Measurements from ENCODE around the gene SNRPA. TPM values are rescaled to one million over a fixed set of nuclear protein-coding genes. Genes with fewer than 3 reads are reported as not detected.

SNRPA gene
- total and polyA plus RNA-seq, 4 donors, result 44.5 to 77.4 (median 58.6) TPM

GRCh38 chr19:40752257-40752781 lies 1.3 kb downstream of the SNRPA start:
- TF ChIP-seq CTCF (IDR thresholded peaks at IDR 0.05; ENCODE audit: control extremely low read depth, extremely low read depth), result no peak
- ATAC-seq (ENCODE audit: insufficient read depth, low FRiP score) (no peak), DNase-seq (no peak)
- H3K27ac ChIP-seq (ENCODE audit: low read depth in 1 of 2, low read length in 1 of 2), result peak overlapping the region in 1 of 2 donors; percentile 97
- no peaks in the 10 kb centered on the region for H3K27me3 ChIP-seq (ENCODE audit: control insufficient read depth in 3 of 3, insufficient read depth in 3 of 3, low read length in 2 of 3)
- 62 to 63% methylated on average over 11 to 12 of the region's 12 CpGs for WGBS, 2 donors
- no peaks in the 10 kb centered on the region for H3K9me3 ChIP-seq (ENCODE audit: control insufficient read depth in 4 of 4, insufficient read depth in 3 of 4, low read length in 3 of 4)
- H3K4me1 ChIP-seq (ENCODE audit: control insufficient read depth in 5 of 5, insufficient read depth in 5 of 5, low read length in 5 of 5), result peaks cover 0 to 30% (median 6%) of the 10 kb centered on the region in 5 donors
- H3K9ac ChIP-seq (ENCODE audit: insufficient read depth in 1 of 2, low read length in 2 of 2), result no peak overlapping the region
- H3K36me3 ChIP-seq (ENCODE audit: control insufficient read depth in 4 of 4, insufficient read depth in 4 of 4, low read length in 4 of 4), result peaks cover 0 to 15% (median 6%) of the 10 kb centered on the region in 4 donors
- H3K4me3 ChIP-seq, result peak overlapping the region; percentile 91

- no peaks in the 10 kb centered on the region for H3K9me3 ChIP-seq (ENCODE audit: control insufficient read depth in 4 of 4, insufficient read depth in 3 of 4, low read length in 3 of 4)
- H3K27ac ChIP-seq (ENCODE audit: low read depth in 1 of 2, low read length in 1 of 2), result peak overlapping the region in 1 of 2 donors; percentile 86
- no peak overlapping the region for H3K4me3 ChIP-seq
- peak overlapping the region in 1 of 2 donors; percentile 39 for H3K9ac ChIP-seq (ENCODE audit: insufficient read depth in 1 of 2, low read length in 2 of 2)
- no peaks in the 10 kb centered on the region for H3K27me3 ChIP-seq (ENCODE audit: control insufficient read depth in 3 of 3, insufficient read depth in 3 of 3, low read length in 2 of 3)
- H3K36me3 ChIP-seq (ENCODE audit: control insufficient read depth in 4 of 4, insufficient read depth in 4 of 4, low read length in 4 of 4), result peaks cover 10 to 30% (median 16%) of the 10 kb centered on the region in 4 donors
- peaks cover 0 to 25% (median 6%) of the 10 kb centered on the region in 5 donors for H3K4me1 ChIP-seq (ENCODE audit: control insufficient read depth in 5 of 5, insufficient read depth in 5 of 5, low read length in 5 of 5)
- WGBS, 2 donors, result 67 to 69% methylated on average over 9 of the region's 9 CpGs
- no peak for TF ChIP-seq CTCF (IDR thresholded peaks at IDR 0.05; ENCODE audit: control extremely low read depth, extremely low read depth)
- no peak for ATAC-seq (ENCODE audit: insufficient read depth, low FRiP score)
- DNase-seq, result no peak
Observed at GRCh38 chr19:40754611-40755247, 3.7 kb downstream of the SNRPA start.

- Histone ChIP-seq H3K36me3 (ENCODE audit: control insufficient read depth in 4 of 4, insufficient read depth in 4 of 4, low read length in 4 of 4) (peaks cover 15 to 34% (median 19%) of the 10 kb centered on the region in 4 donors), H3K9me3 (ENCODE audit: control insufficient read depth in 4 of 4, insufficient read depth in 3 of 4, low read length in 3 of 4) (no peaks in the 10 kb centered on the region), H3K4me1 (ENCODE audit: control insufficient read depth in 5 of 5, insufficient read depth in 5 of 5, low read length in 5 of 5) (peaks cover 0 to 24% (median 6%) of the 10 kb centered on the region in 5 donors), H3K27ac (ENCODE audit: low read depth in 1 of 2, low read length in 1 of 2) (peak overlapping the region in 1 of 2 donors; percentile 66), H3K27me3 (ENCODE audit: control insufficient read depth in 3 of 3, insufficient read depth in 3 of 3, low read length in 2 of 3) (no peaks in the 10 kb centered on the region), H3K9ac (ENCODE audit: insufficient read depth in 1 of 2, low read length in 2 of 2) (no peak overlapping the region), H3K4me3 (no peak overlapping the region)
- no peak for TF ChIP-seq CTCF (IDR thresholded peaks at IDR 0.05; ENCODE audit: control extremely low read depth, extremely low read depth)
- no peak for DNase-seq
- 89 to 93% methylated on average over 3 of the region's 3 CpGs for WGBS, 2 donors
- ATAC-seq (ENCODE audit: insufficient read depth, low FRiP score), result no peak
Observed at GRCh38 chr19:40755248-40755624, 4.2 kb downstream of the SNRPA start.
